ENCODE data around the gene SH3BP4. TPM values are rescaled to one million over a fixed set of nuclear protein-coding genes. Genes with fewer than 3 reads are reported as not detected.

Gene SH3BP4
- total RNA-seq, 1 experiment from 2014 or later: 19.9 TPM

DNA sequence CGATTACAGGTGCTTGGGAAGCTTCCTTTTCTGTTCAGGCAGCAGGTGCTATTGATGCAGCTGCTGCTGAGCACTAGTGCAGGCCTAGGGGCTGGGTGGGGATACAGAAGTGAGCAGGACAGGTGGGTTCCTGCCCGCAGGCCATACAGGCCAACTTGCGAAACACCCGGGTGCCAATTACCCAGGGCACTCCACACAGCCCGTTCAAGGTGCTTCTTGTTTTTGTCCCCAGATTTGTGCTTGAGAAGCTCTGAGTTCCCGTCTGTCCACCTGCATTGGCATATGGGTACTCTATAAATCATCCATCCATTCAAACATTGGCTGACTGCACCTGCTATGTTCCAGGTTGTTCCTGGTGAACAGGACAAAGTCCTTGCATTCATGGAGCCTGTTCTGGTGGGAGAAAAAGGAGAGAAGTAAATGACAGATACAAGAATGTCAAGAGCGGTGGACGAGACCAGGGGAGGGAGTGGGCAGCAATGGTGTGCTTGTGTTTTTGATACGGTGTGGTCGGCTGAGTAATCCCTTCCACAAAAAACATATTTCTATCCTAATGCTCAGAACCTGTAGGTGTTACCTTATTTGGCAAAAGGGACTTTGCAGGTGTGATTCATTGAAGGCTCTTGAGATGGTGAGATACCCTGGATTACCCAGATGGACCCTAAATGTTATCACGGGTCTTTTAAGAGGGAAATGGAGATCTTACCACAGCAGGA, 31.4 kb downstream of the SH3BP4 start:
- no TSS peak for BruUV-seq (replicated peaks)

DNA sequence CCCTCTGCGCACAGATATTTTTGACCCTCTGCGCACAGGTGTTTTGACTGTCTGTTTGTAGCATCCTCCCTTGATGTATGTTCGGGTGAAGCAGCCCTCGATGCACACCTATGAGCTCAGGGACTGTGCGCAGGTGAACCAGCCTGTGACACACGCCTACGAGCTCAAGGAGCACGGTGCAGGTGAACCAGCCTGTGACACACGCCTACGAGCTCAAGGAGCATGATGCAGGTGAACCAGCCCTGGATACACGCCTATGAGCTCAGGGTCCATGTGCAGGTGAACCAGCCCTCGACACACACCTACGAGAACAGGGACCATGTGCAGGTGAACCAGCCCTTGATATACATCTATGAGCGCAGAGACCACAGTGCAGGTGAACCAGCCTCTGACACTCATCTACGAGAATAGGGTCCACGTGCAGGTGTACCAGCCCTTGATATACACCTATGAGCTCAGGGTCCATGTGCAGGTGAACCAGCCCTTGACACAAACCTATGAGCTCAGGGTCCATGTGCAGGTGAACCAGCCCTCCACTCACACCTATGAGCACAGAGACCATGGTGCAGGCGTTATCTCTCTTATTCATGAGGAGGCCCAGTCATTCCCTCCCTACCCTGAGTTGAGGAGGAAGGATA, 33.9 kb downstream of the SH3BP4 start:
- peaks cover 13% of the 10 kb centered on the region for H3K4me1 ChIP-seq (ENCODE audit: insufficient read depth, low read length, poor library complexity, severe bottlenecking)
- no peaks in the 10 kb centered on the region for H3K9me3 ChIP-seq (ENCODE audit: low read depth, low read length, poor library complexity, severe bottlenecking)
- H3K27ac ChIP-seq (ENCODE audit: low read depth, low read length, poor library complexity, severe bottlenecking): no peak overlapping the region
- no TSS peak for BruUV-seq (replicated peaks)
- DNase-seq (ENCODE audit: low spot score): no peak
- no peaks in the 10 kb centered on the region for H3K27me3 ChIP-seq (replicated peaks; ENCODE audit: insufficient read depth, low read depth, low read length, poor library complexity)
- POLR2A ChIA-PET (ENCODE audit: low non-redundant PET): no interaction called here
- CTCF ChIA-PET: no interaction called here
- no peak overlapping the region for H3K4me3 ChIP-seq (ENCODE audit: low read depth, low read length, poor library complexity, severe bottlenecking)
- TF ChIP-seq, protein P1, sequence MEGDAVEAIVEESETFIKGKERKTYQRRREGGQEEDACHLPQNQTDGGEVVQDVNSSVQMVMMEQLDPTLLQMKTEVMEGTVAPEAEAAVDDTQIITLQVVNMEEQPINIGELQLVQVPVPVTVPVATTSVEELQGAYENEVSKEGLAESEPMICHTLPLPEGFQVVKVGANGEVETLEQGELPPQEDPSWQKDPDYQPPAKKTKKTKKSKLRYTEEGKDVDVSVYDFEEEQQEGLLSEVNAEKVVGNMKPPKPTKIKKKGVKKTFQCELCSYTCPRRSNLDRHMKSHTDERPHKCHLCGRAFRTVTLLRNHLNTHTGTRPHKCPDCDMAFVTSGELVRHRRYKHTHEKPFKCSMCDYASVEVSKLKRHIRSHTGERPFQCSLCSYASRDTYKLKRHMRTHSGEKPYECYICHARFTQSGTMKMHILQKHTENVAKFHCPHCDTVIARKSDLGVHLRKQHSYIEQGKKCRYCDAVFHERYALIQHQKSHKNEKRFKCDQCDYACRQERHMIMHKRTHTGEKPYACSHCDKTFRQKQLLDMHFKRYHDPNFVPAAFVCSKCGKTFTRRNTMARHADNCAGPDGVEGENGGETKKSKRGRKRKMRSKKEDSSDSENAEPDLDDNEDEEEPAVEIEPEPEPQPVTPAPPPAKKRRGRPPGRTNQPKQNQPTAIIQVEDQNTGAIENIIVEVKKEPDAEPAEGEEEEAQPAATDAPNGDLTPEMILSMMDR (conservative IDR thresholded peaks at IDR 0.05; ENCODE audit: low read depth, low read length): no peak
- no peak for TF ChIP-seq EZH2 (IDR thresholded peaks at IDR 0.05; ENCODE audit: borderline replicate concordance, low read depth, low read length, poor library complexity, severe bottlenecking)
- intact Hi-C loops (cut with micrococcal nuclease; ENCODE audit: unreplicated experiment): no loop called here
- H3K36me3 ChIP-seq (ENCODE audit: insufficient read depth, low read length, poor library complexity, severe bottlenecking): no peaks in the 10 kb centered on the region

More for the DNA sequence above, 31.4 kb downstream of the SH3BP4 start:
- peaks cover 3% of the 10 kb centered on the region for H3K9me3 ChIP-seq (ENCODE audit: low read depth, low read length, poor library complexity, severe bottlenecking)
- H3K4me1 ChIP-seq (ENCODE audit: insufficient read depth, low read length, poor library complexity, severe bottlenecking): peaks cover 23% of the 10 kb centered on the region
- CTCF ChIA-PET: no interaction called here
- no peak for TF ChIP-seq EZH2 (IDR thresholded peaks at IDR 0.05; ENCODE audit: borderline replicate concordance, low read depth, low read length, poor library complexity, severe bottlenecking)
- TF ChIP-seq, protein P1 (conservative IDR thresholded peaks at IDR 0.05; ENCODE audit: low read depth, low read length): no peak
- no peaks in the 10 kb centered on the region for H3K27me3 ChIP-seq (replicated peaks; ENCODE audit: insufficient read depth, low read depth, low read length, poor library complexity)
- H3K36me3 ChIP-seq (ENCODE audit: insufficient read depth, low read length, poor library complexity, severe bottlenecking): no peaks in the 10 kb centered on the region
- intact Hi-C loops (cut with micrococcal nuclease; ENCODE audit: unreplicated experiment): no loop called here
- no peak for DNase-seq (ENCODE audit: low spot score)
- no peak overlapping the region for H3K4me3 ChIP-seq (ENCODE audit: low read depth, low read length, poor library complexity, severe bottlenecking)
- POLR2A ChIA-PET (ENCODE audit: low non-redundant PET): no interaction called here
- no peak overlapping the region for H3K27ac ChIP-seq (ENCODE audit: low read depth, low read length, poor library complexity, severe bottlenecking)

DNA sequence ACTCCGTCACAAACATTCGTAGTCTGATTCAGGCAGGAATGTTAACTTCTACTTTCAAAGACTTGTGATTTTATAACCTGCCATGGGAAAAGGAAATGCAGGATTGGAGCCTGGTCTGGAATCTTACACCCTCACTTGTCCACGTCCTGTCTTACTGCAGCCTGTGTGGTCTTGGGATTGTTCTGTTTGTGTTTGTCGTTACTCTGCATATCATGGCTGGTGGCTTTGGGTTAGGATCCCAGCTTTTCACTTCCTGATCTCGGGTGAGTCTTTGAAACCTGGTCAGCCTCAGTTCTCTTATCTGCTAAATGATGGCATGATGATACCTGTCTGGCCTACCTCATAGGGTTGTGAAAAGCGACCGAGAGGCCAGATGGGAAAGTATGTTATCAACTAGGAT, 34.6 kb downstream of the SH3BP4 start:
- Histone ChIP-seq H3K4me3 (ENCODE audit: low read depth, low read length, poor library complexity, severe bottlenecking) (no peak overlapping the region), H3K27me3 (replicated peaks; ENCODE audit: insufficient read depth, low read depth, low read length, poor library complexity) (no peaks in the 10 kb centered on the region), H3K9me3 (ENCODE audit: low read depth, low read length, poor library complexity, severe bottlenecking) (no peaks in the 10 kb centered on the region), H3K36me3 (ENCODE audit: insufficient read depth, low read length, poor library complexity, severe bottlenecking) (no peaks in the 10 kb centered on the region), H3K27ac (ENCODE audit: low read depth, low read length, poor library complexity, severe bottlenecking) (no peak overlapping the region), H3K4me1 (ENCODE audit: insufficient read depth, low read length, poor library complexity, severe bottlenecking) (peaks cover 6% of the 10 kb centered on the region)
- no peak for TF ChIP-seq EZH2 (IDR thresholded peaks at IDR 0.05; ENCODE audit: borderline replicate concordance, low read depth, low read length, poor library complexity, severe bottlenecking)
- TF ChIP-seq, protein P1 (conservative IDR thresholded peaks at IDR 0.05; ENCODE audit: low read depth, low read length): no peak
- CTCF ChIA-PET: no interaction called here
- BruUV-seq (replicated peaks): no TSS peak
- POLR2A ChIA-PET (ENCODE audit: low non-redundant PET): no interaction called here
- intact Hi-C loops (cut with micrococcal nuclease; ENCODE audit: unreplicated experiment): no loop called here
- DNase-seq (ENCODE audit: low spot score): no peak
